HepG2 (cell line): ENCODE measurements around the gene MCOLN1. TPM values are rescaled to one million over a fixed set of nuclear protein-coding genes. Genes with fewer than 3 reads are reported as not detected.
A peak's percentile ranks its signal among the peaks of the same experiment; 100 is the strongest.

Experiments used
- ARNTL ChIP-seq: sonication (generic); formaldehyde crosslinking; IDR thresholded peaks from 2 replicates; pipeline ENCODE4 v1.4.0; 2020; ENCODE audit warnings: mild to moderate bottlenecking, missing genetic modification reagents
- BCLAF1 ChIP-seq: fragments of 450-650 bp; IDR thresholded peaks from 2 replicates; pipeline ENCODE4 v1.6.1; 2017; ENCODE audit warnings: mild to moderate bottlenecking
- CBFB ChIP-seq: sonication (generic); formaldehyde crosslinking; IDR thresholded peaks from 2 replicates; pipeline ENCODE4 v1.4.0; 2020; ENCODE audit warnings: missing genetic modification reagents
- CCDC6 ChIP-seq: sonication (generic); formaldehyde crosslinking; IDR thresholded peaks from 2 replicates; pipeline ENCODE4 v1.8.1; 2022; ENCODE audit warnings: mild to moderate bottlenecking, missing genetic modification reagents, moderate library complexity
- KLF13 ChIP-seq: sonication (generic); formaldehyde crosslinking; IDR thresholded peaks from 2 replicates; pipeline ENCODE4 v1.4.0; 2020; ENCODE audit warnings: mild to moderate bottlenecking, missing genetic modification reagents
- MED1 ChIP-seq: sonication (generic); formaldehyde crosslinking; IDR thresholded peaks from 2 replicates; pipeline ENCODE4 v1.4.0; 2020; ENCODE audit warnings: missing genetic modification reagents
- MIER3 ChIP-seq: IDR thresholded peaks from 2 replicates; pipeline ENCODE4 v1.6.1; 2016; ENCODE audit warnings: missing compliant biosample characterization, borderline replicate concordance
- MTA3 ChIP-seq: sonication (generic); formaldehyde crosslinking; IDR thresholded peaks from 2 replicates; pipeline ENCODE4 v1.4.0; 2020; ENCODE audit warnings: missing genetic modification reagents
- NFATC3 ChIP-seq: sonication (generic); formaldehyde crosslinking; IDR thresholded peaks from 2 replicates; pipeline ENCODE4 v1.5.1; 2020; ENCODE audit warnings: mild to moderate bottlenecking, missing genetic modification reagents
- NPAS2 ChIP-seq: sonication (generic); formaldehyde crosslinking; IDR thresholded peaks from 2 replicates; pipeline ENCODE4 v1.8.0; 2022; ENCODE audit warnings: mild to moderate bottlenecking, missing genetic modification reagents, borderline replicate concordance
- PITX1 ChIP-seq: sonication (generic); formaldehyde crosslinking; IDR thresholded peaks from 2 replicates; pipeline ENCODE4 v1.5.1; 2020; ENCODE audit warnings: mild to moderate bottlenecking, missing genetic modification reagents
- RBM22 ChIP-seq: fragments of 200-400 bp; formaldehyde crosslinking; optimal IDR thresholded peaks from 2 replicates; pipeline ENCODE3; 2017; ENCODE audit warnings: mild to moderate bottlenecking, low read length, moderate library complexity
- SMARCC2 ChIP-seq: fragments of 450-650 bp; IDR thresholded peaks from 2 replicates; pipeline ENCODE4 v1.6.1; 2017; ENCODE audit warnings: antibody characterized with exemption, mild to moderate bottlenecking
- TAF1 ChIP-seq: sonication (generic); formaldehyde crosslinking; IDR thresholded peaks from 2 replicates; pipeline ENCODE4 v1.4.0; 2020; ENCODE audit warnings: missing genetic modification reagents
- THAP9 ChIP-seq: sonication (generic); formaldehyde crosslinking; IDR thresholded peaks from 2 replicates; pipeline ENCODE4; 2020; ENCODE audit warnings: missing genetic modification reagents, mild to moderate bottlenecking, borderline replicate concordance
- YY1 ChIP-seq: IDR thresholded peaks from 2 replicates; pipeline ENCODE4 v1.6.1; 2011; ENCODE audit warnings: low read length, low read depth, moderate library complexity, mild to moderate bottlenecking; ENCODE audit not compliant: insufficient read depth, insufficient replicate concordance
- ZBTB14 ChIP-seq: sonication (generic); formaldehyde crosslinking; IDR thresholded peaks from 2 replicates; pipeline ENCODE4 v1.4.0; 2020; ENCODE audit warnings: missing genetic modification reagents
- ZFYVE20 ChIP-seq: sonication (generic); formaldehyde crosslinking; IDR thresholded peaks from 2 replicates; pipeline ENCODE4 v1.8.0; 2023; ENCODE audit warnings: low read depth, mild to moderate bottlenecking, moderate library complexity, missing genetic modification reagents, borderline replicate concordance
- ZNF354B ChIP-seq: sonication (generic); formaldehyde crosslinking; IDR thresholded peaks from 2 replicates; pipeline ENCODE4 v1.8.0; 2022; ENCODE audit warnings: mild to moderate bottlenecking, missing genetic modification reagents
- ZNF547 ChIP-seq: sonication (generic); formaldehyde crosslinking; IDR thresholded peaks from 2 replicates; pipeline ENCODE4 v1.5.1; 2020; ENCODE audit warnings: mild to moderate bottlenecking, missing genetic modification reagents
- ZNF615 ChIP-seq: sonication (generic); formaldehyde crosslinking; IDR thresholded peaks from 2 replicates; pipeline ENCODE4 v1.5.0; 2020; ENCODE audit warnings: mild to moderate bottlenecking, missing genetic modification reagents, borderline replicate concordance
- ZNF75D ChIP-seq: sonication (generic); formaldehyde crosslinking; IDR thresholded peaks from 2 replicates; pipeline ENCODE4 v1.8.1; 2023; ENCODE audit warnings: missing genetic modification reagents, mild to moderate bottlenecking, borderline replicate concordance
- ZNF772 ChIP-seq: sonication (generic); formaldehyde crosslinking; IDR thresholded peaks from 2 replicates; pipeline ENCODE4 v1.5.0; 2020; ENCODE audit warnings: mild to moderate bottlenecking, missing genetic modification reagents
- ZZZ3 ChIP-seq: sonication (generic); formaldehyde crosslinking; IDR thresholded peaks from 2 replicates; pipeline ENCODE4 v1.4.0; 2020; ENCODE audit warnings: missing genetic modification reagents, mild to moderate bottlenecking, borderline replicate concordance
- polyA plus RNA-seq, 8 experiments: library from polyadenylated mRNA; depleted of rRNA in 3 of 8; stranded (reverse) in 7 of 8; unstranded in 1 of 8; fragments of >200 nt; fragmentation: Illumina TruSeq in 4 of 8; extraction: Trizol in 4 of 8; gene quantifications; 2 replicates each; pipeline versions ENCODE4 v1.2.1 to v1.2.3, GENCODE V29; 2011 to 2016; ENCODE audit warnings: low read depth in 4 of 8, missing spikeins in 1 of 8, mixed read lengths in 1 of 8; ENCODE audit not compliant: insufficient read depth in 1 of 8
- total RNA-seq, 5 experiments: library from RNA; depleted of rRNA; stranded (reverse); fragments of >200 nt; fragmentation: Illumina TruSeq; extraction: Trizol; gene quantifications; 2 replicates each; pipeline ENCODE4 v1.2.3, GENCODE V29; 2016; ENCODE audit warnings: low read depth in 1 of 5

The MCOLN1 gene
- total and polyA plus RNA-seq, 2 of the 13 experiments (the other 11 are each of a cell fraction or from before 2014, with no cell fraction given), result 3.4 to 15.7 TPM

- TF ChIP-seq ZZZ3 (CRISPR knock-in tag) (peak; percentile 94), CCDC6 (CRISPR knock-in tag) (peak; percentile 29; the same call in 1 of the 2 replicates), KLF13 (CRISPR knock-in tag) (no peak), ZFYVE20 (CRISPR knock-in tag) (no peak), ZNF354B (CRISPR knock-in tag) (0 out of 2 replicates have a peak, but pooled peaks have one; percentile 72), NPAS2 (no peak), BCLAF1 (no peak), TAF1 (CRISPR knock-in tag) (peak; percentile 70; the same call in 1 of the 2 replicates), THAP9 (CRISPR knock-in tag) (peak; percentile 23; the same call in 1 of the 2 replicates), NFATC3 (CRISPR knock-in tag) (no peak), MTA3 (CRISPR knock-in tag) (no peak), ZBTB14 (CRISPR knock-in tag) (peak; percentile 48; the same call in 1 of the 2 replicates), MIER3 (CRISPR knock-in tag) (peak; percentile 90; the same call in 1 of the 2 replicates), ZNF75D (CRISPR knock-in tag) (no peak), ZNF547 (no peak), ZNF772 (CRISPR knock-in tag) (0 out of 2 replicates have a peak, but pooled peaks have one; percentile 45), PITX1 (CRISPR knock-in tag) (peak; percentile 80; the same call in 1 of the 2 replicates), SMARCC2 (no peak), YY1 (peak; percentile 85), MED1 (CRISPR knock-in tag) (peak; percentile 78), ZNF615 (CRISPR knock-in tag) (no peak), CBFB (CRISPR knock-in tag) (peak; percentile 92), ARNTL (peak; percentile 66; the same call in 1 of the 2 replicates), RBM22 (no peak)
These were observed at the start of gene MCOLN1 (continued) for GRCh38 chr19:7522072-7522922.
